Measurements from ENCODE around the gene FAM20A.

The FAM20A gene

DNA sequence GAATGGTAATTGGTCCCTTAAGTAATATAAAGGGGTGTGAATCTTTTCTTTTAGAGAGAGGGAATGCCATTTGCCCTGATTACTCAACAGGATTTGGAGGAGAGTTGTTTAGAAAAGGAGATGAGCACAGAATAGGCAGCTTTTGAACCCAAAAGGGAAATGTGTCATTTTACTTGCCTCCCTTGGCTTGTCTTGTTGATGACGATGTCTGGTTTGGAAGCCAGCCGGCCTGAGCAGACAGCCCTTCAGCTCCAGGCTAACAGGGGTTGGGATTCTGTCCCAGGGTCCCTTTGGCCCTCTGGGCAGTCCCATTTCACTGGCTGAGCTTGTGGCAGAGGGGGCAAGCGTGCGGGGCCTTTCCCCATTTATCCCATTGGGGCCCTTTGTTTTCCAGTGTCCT, 111.2 kb downstream of the FAM20A start:
- no peak for DNase-seq

Data from NCI-H1105 (cell line).